ENCODE data around the gene SKOR1.

The SKOR1 gene

DNA sequence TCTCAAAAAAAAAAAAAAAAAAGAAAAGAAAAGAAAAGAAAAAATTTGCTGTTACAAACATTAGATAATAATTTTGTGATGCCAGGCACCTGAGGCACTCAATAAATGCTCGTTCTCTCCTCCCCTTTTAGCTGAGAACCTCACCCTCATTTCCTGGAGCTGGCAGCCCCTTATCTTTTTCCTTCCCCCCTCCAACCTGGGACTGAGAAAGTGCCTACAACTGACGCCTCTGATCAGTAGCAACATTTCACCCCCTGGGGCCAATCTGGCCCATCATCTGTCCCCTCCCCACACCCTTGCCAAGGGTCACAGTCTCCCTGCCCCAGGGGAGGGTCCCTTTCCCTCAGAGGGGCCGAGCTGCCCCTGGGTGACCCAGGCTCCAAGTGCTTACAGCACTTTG lies 27.1 kb downstream of the SKOR1 start:
- DNase-seq (ENCODE audit: low read depth in 2 of 3, low spot score in 2 of 3): no peak

GRCh38 chr15:67853454-67853853 lies 28.1 kb downstream of the SKOR1 start:
- no peak for DNase-seq (ENCODE audit: low read depth in 2 of 3, low spot score in 2 of 3)

GRCh38 chr15:67854358-67854757 lies 29.0 kb downstream of the SKOR1 start:
- no peak for DNase-seq (ENCODE audit: low read depth in 2 of 3, low spot score in 2 of 3)

GRCh38 chr15:67855842-67856241 lies 30.5 kb downstream of the SKOR1 start:
- DNase-seq (ENCODE audit: low read depth in 2 of 3, low spot score in 2 of 3): no peak

DNA sequence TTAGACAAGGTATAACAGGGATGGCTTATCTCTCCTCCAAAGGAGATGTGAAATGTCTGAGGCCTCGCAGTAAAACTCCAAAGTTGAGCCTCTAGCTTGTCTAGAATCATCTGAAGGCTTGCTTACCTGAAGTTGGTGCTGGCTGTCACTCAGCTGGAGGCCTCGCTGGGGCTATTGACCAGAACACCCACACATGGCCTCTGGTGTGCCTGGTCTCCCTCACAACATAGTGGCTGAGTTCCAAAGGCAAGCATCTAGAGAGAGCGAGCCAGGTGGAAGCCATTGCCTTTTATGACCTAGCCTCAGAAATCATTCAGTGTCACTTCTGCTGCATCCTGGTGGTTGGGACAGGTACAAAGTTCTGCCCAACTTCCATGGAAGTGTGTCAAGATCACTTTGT lies 31.9 kb downstream of the SKOR1 start:
- DNase-seq (ENCODE audit: low read depth in 2 of 3, low spot score in 2 of 3): no peak

- DNase-seq (ENCODE audit: low read depth in 2 of 3, low spot score in 2 of 3): no peak
These were observed 34.1 kb downstream of the SKOR1 start for GRCh38 chr15:67859331-67859946.

DNA sequence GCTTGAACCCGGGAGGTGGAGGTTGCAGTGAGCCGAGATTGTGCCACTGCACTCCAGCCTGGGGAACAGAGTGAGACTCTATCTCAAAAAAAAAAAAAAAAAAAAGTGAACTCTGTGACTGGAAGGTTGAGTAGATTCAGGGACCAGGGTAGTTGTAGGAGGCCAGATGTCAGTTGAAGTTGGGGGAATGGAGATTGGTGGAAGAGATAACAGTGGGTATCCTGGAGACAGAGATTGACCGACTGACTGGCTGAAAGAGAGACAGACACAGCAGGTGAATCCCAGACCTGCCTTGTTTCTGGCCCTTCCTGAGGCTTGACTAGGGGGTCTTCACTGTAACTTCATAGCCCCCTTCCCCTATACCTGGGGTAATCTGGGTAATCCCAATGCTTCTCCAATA lies 36.7 kb downstream of the SKOR1 start:
- no peak for DNase-seq (ENCODE audit: low read depth in 2 of 3, low spot score in 2 of 3)

GRCh38 chr15:67862750-67863441 lies 37.6 kb downstream of the SKOR1 start:
- DNase-seq (ENCODE audit: low read depth in 2 of 3, low spot score in 2 of 3): no peak

DNA sequence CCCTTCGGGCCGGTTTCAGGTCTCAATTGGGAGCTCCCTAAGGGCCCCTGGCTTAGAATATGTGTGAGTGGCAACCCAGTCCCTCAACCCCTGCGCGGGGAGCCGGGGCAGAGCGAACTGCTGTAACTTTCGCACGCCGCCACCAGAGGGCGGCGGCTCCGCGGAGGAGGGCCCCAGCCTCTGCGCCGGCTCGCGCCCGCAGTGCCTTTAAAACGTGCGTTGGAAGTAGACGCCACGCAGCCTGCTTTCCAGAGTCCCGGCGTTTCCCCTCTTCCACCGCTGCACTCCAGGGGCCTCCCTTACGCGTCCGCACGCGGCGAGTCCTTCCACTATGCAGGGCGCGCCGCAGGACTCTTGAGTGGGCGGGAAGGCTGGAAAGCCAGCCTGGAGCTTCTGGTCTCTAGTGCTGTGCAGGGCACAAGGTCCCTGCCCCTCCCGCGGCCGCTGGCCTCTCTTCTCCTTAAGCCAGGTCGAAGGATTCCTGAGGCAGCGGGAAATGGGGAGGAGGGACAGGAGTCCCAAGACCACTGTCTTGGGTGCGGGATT lies 38.2 kb downstream of the SKOR1 start:
- DNase-seq (ENCODE audit: low read depth in 2 of 3, low spot score in 2 of 3): peak; percentile 33 to 49 (median 48)

DNA sequence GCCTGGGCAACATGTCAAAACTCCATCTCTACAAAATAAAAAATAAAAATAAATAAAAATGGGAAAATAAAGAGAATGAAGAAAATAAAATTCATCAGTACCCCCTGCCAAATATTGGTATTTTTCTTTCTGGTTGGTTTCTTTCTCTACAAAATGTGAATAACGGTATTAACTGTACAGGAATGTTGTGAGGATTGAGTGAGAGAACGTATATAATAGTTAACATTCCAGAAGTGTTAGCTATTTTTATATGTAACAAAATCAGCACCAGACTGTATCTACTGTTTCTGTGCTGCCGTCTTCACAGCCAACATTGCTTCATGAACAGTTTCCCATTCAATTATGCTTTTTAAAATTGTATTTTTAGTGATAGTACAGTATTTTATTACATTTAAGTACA lies 40.0 kb downstream of the SKOR1 start:
- no peak for DNase-seq (ENCODE audit: low read depth in 2 of 3, low spot score in 2 of 3)

- DNase-seq (ENCODE audit: low read depth in 2 of 3, low spot score in 2 of 3): no peak
These were observed 40.5 kb downstream of the SKOR1 start for GRCh38 chr15:67865766-67866165.

DNA sequence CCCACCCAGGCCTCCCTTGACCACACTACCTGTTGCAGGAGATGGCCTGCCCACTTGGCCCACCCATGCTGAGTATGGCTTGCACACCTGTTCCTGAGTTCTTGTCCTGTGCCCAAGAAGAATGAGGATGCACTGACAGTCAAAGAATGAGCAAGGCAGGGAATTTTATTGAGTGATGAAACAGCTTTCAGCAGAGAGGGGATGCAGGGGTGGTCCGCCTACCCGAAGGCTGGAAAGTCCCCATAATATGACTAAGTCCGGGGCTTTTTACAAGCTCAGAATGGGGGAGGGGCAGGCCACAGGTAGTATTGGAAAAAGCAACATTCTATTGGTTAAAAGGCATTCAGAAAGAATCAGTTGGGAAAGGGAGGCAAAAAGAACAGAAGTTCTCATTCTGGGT lies 44.4 kb downstream of the SKOR1 start:
- DNase-seq (ENCODE audit: low read depth in 2 of 3, low spot score in 2 of 3): no peak

DNA sequence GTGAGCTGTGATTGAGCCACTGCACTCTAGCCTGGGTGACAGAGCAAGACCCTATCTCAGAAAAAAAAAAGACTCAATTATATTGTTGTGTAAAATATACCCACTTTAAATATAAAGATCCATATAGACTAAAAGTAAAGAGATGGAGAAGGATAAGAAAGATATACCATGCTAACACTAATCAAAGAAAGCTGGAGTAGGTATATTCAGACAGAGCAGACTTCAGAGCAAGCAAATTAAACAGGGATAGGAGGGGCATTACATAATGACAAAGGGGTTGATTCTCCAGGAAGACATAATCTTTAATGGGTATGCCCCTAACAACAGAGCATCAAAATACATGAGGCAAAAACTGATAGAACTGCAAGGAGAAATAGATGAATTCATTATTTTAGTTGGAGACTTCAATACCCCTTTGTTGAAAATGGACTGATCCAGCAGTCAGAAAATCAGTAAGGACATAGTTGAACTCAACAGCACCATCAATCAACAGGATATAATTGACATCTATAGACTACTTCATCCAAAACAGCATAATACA lies 45.6 kb downstream of the SKOR1 start:
- no peak for DNase-seq (ENCODE audit: low read depth in 2 of 3, low spot score in 2 of 3)

DNA sequence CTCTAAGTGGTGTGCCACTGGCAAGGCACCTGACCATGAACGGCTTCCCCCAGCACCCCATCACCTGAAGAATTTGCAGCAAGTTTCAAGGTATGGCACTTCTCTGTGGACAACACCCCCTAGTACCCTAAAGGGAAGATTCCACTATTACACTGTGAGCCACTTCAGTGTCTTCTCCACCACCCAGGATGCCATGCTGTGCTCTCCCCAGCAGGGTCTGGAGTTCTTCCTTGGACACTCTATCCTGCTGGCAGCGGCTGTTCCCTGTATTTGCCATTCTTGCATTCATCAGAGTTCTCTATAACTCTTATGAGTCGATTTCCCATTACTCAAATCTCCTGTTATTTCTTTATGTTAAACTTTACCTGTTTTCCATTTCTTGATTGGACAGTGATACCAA lies 48.5 kb downstream of the SKOR1 start:
- no peak for DNase-seq (ENCODE audit: low read depth in 2 of 3, low spot score in 2 of 3)

GRCh38 chr15:67878712-67879206 lies 53.5 kb downstream of the SKOR1 start:
- no peak for DNase-seq (ENCODE audit: low read depth in 2 of 3, low spot score in 2 of 3)

DNA sequence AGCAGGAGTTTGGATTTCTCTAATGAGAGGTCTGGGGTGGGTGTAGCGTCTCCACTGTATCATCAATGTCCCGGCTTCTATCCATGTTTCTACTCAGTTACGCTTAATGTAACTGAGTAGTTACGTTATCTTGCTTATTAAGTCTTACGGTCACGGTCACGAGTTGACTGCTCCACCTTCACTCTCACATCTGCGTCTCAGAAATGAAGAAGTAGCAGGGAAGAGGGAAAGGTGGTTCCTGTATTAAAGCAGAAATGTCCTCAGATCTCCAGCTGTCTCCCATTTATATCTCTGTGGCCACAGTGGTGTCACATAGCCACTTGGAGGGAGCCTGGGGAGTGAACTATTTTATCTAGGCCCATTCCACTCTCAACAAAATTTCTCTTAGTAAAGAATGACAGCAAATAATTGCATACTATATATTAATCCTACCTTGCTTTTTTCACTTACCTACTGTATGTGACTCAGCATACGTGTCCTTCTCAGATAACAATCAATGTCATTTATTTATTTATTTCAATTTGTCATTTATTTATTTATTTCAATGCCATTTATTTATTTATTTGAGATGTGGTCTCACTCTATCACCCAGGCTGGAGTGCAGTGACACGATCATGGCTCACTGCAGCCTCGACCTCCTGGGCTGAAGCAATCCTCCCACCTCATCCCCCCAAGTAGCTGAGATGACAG lies 54.3 kb downstream of the SKOR1 start:
- no peak for DNase-seq (ENCODE audit: low read depth in 2 of 3, low spot score in 2 of 3)

DNA sequence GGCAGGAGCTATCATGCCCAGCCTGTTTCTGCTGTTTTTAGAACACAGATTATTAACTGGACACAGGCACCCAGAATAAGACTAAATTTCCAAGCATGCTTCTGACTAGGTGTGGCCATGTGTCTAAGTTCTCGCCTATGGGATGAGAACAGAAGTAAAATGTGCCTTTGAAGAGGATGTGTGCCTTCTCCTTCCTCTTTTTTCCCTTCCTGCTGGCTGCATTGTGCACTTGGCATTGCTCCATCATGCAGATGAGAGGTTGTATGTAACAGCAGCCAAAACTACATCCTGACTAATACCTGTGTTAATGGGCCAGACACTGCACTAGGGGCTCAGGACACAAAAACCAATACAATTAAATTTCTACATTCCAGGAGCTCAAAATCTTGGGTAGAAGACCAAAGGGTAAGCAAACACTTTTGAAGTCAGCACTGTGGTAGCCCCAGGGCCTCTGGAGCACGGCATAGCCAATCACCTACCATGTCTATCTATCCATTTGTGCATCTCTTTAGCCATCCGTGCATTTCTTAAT lies 55.4 kb downstream of the SKOR1 start:
- DNase-seq (ENCODE audit: low read depth in 2 of 3, low spot score in 2 of 3): no peak

- DNase-seq (ENCODE audit: low read depth in 2 of 3, low spot score in 2 of 3): no peak
These were observed 57.4 kb downstream of the SKOR1 start for GRCh38 chr15:67882487-67883233.

- no peak for DNase-seq (ENCODE audit: low read depth in 2 of 3, low spot score in 2 of 3)
These were observed 58.0 kb downstream of the SKOR1 start for GRCh38 chr15:67883234-67883773.

GRCh38 chr15:67884009-67884408 lies 58.7 kb downstream of the SKOR1 start:
- DNase-seq (ENCODE audit: low read depth in 2 of 3, low spot score in 2 of 3): no peak

Data from activated CD8-positive, alpha-beta memory T cell treated with anti-CD3 and anti-CD28 coated beads for 48 hours (primary cell).